Measurements from ENCODE around the gene PTPN6.

PTPN6 gene

GRCh38 chr12:6975297-6976032, 24.3 kb downstream of the PTPN6 start:
- no peak for DNase-seq

- DNase-seq, result no peak
These were observed 26.5 kb downstream of the PTPN6 start for GRCh38 chr12:6977653-6978052.

GRCh38 chr12:6978188-6978587, 27.0 kb downstream of the PTPN6 start:
- no peak for DNase-seq

GRCh38 chr12:6978611-6979011, 27.5 kb downstream of the PTPN6 start:
- no peak for DNase-seq

- DNase-seq, result no peak
These were observed 27.9 kb downstream of the PTPN6 start for GRCh38 chr12:6979021-6979420.

- DNase-seq, result no peak
These were observed 28.3 kb downstream of the PTPN6 start for GRCh38 chr12:6979453-6979852.

GRCh38 chr12:6980075-6980474, 28.9 kb downstream of the PTPN6 start:
- no peak for DNase-seq

GRCh38 chr12:6980740-6981139, 29.6 kb downstream of the PTPN6 start:
- DNase-seq, result no peak

GRCh38 chr12:6981152-6982052, 30.2 kb downstream of the PTPN6 start:
- DNase-seq, result no peak

GRCh38 chr12:6982532-6982931, 31.4 kb downstream of the PTPN6 start:
- DNase-seq, result no peak

GRCh38 chr12:6987956-6988553, 36.9 kb downstream of the PTPN6 start:
- DNase-seq, result no peak

- DNase-seq, result no peak
These were observed 44.9 kb downstream of the PTPN6 start for GRCh38 chr12:6996040-6996441.

GRCh38 chr12:6998715-6999451, 47.7 kb downstream of the PTPN6 start:
- DNase-seq, result no peak

GRCh38 chr12:7001921-7002591, 50.9 kb downstream of the PTPN6 start:
- DNase-seq, result no peak

- DNase-seq, result no peak
These were observed 53.2 kb downstream of the PTPN6 start for GRCh38 chr12:7004287-7004803.

- DNase-seq, result no peak
These were observed 53.7 kb downstream of the PTPN6 start for GRCh38 chr12:7004840-7005239.

GRCh38 chr12:7005311-7005710, 54.2 kb downstream of the PTPN6 start:
- DNase-seq, result no peak

GRCh38 chr12:7006639-7007038, 55.5 kb downstream of the PTPN6 start:
- DNase-seq, result no peak

GRCh38 chr12:7008864-7009263, 57.7 kb downstream of the PTPN6 start:
- DNase-seq, result no peak

GRCh38 chr12:7009512-7009911, 58.4 kb downstream of the PTPN6 start:
- DNase-seq, result no peak

Measured in stimulated activated CD4-positive, alpha-beta T cell treated with anti-CD3 and anti-CD28 coated beads, Interleukin-4, amount 100 ng/mL, for 1 hour (primary cell).